GM23338 (cell line): ENCODE results near the gene RSPO3. TPM values are rescaled to one million over a fixed set of nuclear protein-coding genes. Genes with fewer than 3 reads are reported as not detected.

Experiments
- ATAC-seq: fragments of 200-7000 bp; cut with Tn5 transposase; 3 replicates; pipeline ENCODE4 v1.9.1; 2020
- DNase-seq: peaks from one replicate; pipeline ENCODE4 v3.0.0-alpha.2; 2015; ENCODE audit warnings: low spot score
- H2AFZ ChIP-seq: fragments of 200-600 bp; sonication (generic); 2 replicates; pipeline ENCODE4 v1.8.0; 2016; ENCODE audit warnings: antibody characterized with exemption, mild to moderate bottlenecking, moderate library complexity
- H3F3A ChIP-seq: fragments of 200-600 bp; sonication (generic); replicated peaks from 2 replicates; pipeline ENCODE4 v1.8.0; 2017; ENCODE audit warnings: antibody characterized with exemption, mixed run types, low read depth
- H3K27ac ChIP-seq: fragments of 200-600 bp; sonication (generic); 2 replicates; pipeline ENCODE4 v1.6.1; 2016; ENCODE audit warnings: low read depth
- H3K27me3 ChIP-seq: fragments of 200-600 bp; sonication (generic); 2 replicates; pipeline ENCODE4 v1.8.0; 2016; ENCODE audit warnings: mild to moderate bottlenecking, mixed run types, moderate library complexity; ENCODE audit not compliant: insufficient read depth
- H3K36me3 ChIP-seq: fragments of 200-600 bp; sonication (generic); 2 replicates; pipeline ENCODE4 v1.8.0; 2016; ENCODE audit warnings: mild to moderate bottlenecking; ENCODE audit not compliant: insufficient read depth
- H3K4me1 ChIP-seq: fragments of 200-600 bp; sonication (generic); 2 replicates; pipeline ENCODE4 v1.8.0; 2016; ENCODE audit warnings: mild to moderate bottlenecking, moderate library complexity; ENCODE audit not compliant: insufficient read depth
- H3K4me2 ChIP-seq: fragments of 200-600 bp; sonication (generic); 2 replicates; pipeline ENCODE4 v1.7.1; 2017; ENCODE audit warnings: mixed run types
- H3K4me3 ChIP-seq: fragments of 200-600 bp; sonication (generic); 2 replicates; pipeline ENCODE4 v1.6.1; 2016; ENCODE audit warnings: mixed run types
- H3K79me2 ChIP-seq: fragments of 200-600 bp; sonication (generic); replicated peaks from 2 replicates; pipeline ENCODE4 v1.8.0; 2017; ENCODE audit warnings: mild to moderate bottlenecking; ENCODE audit not compliant: insufficient read depth
- H3K9me2 ChIP-seq: fragments of 200-600 bp; sonication (generic); 2 replicates; pipeline ENCODE4 v1.8.0; 2017; ENCODE audit not compliant: insufficient read depth
- H4K20me1 ChIP-seq: fragments of 200-600 bp; sonication (generic); replicated peaks from 2 replicates; pipeline ENCODE4 v1.8.0; 2017; ENCODE audit warnings: mild to moderate bottlenecking; ENCODE audit not compliant: insufficient read depth
- H3K27ac Mint-ChIP-seq: 2 replicates; pipeline ENCODE4 v1.8.0; 2020; ENCODE audit warnings: inconsistent platforms, mild to moderate bottlenecking, moderate library complexity, mixed read lengths
- H3K27me3 Mint-ChIP-seq: 3 replicates; pipeline ENCODE4 v1.8.0; 2022; ENCODE audit warnings: low read depth, mild to moderate bottlenecking, moderate library complexity, mixed read lengths, inconsistent platforms; ENCODE audit not compliant: insufficient read depth, poor library complexity
- H3K36me3 Mint-ChIP-seq: 3 replicates; pipeline ENCODE4 v1.8.0; 2021; ENCODE audit warnings: low read depth, mild to moderate bottlenecking, inconsistent platforms, moderate library complexity, mixed read lengths
- H3K4me1 Mint-ChIP-seq: 3 replicates; pipeline ENCODE4 v1.8.0; 2020; ENCODE audit warnings: mild to moderate bottlenecking, inconsistent platforms, mixed read lengths
- H3K4me3 Mint-ChIP-seq: 3 replicates; pipeline ENCODE4 v1.8.0; 2021; ENCODE audit warnings: moderate library complexity, mild to moderate bottlenecking, inconsistent platforms, mixed read lengths
- H3K9me3 Mint-ChIP-seq: 3 replicates; pipeline ENCODE4 v1.8.0; 2020; ENCODE audit warnings: moderate library complexity, mild to moderate bottlenecking, inconsistent platforms, mixed read lengths
- CREB1 ChIP-seq: fragments of 250-450 bp; sonication (Bioruptor Pico); IDR thresholded peaks from 2 replicates; pipeline ENCODE4 v1.5.0; 2020; ENCODE audit warnings: low read depth, mild to moderate bottlenecking, moderate library complexity
- CTCF ChIP-seq, 2 experiments: fragments of 200-600 bp in 1 of 2; sonication (generic) in 1 of 2; conservative IDR thresholded peaks; 2 replicates each; pipeline versions ENCODE4 v1.5.1 to v1.6.1; 2016 to 2017; ENCODE audit warnings: antibody characterized with exemption in 2 of 2, low read depth in 2 of 2, mild to moderate bottlenecking in 2 of 2, moderate library complexity in 1 of 2
- NANOG ChIP-seq: IDR thresholded peaks from 2 replicates; pipeline ENCODE4 v1.6.1; 2016; ENCODE audit warnings: antibody characterized with exemption, borderline replicate concordance
- ZNF462 ChIP-seq: fragments of 250-450 bp; sonication (Bioruptor Pico); IDR thresholded peaks from 2 replicates; pipeline ENCODE4 v1.5.0; 2020; ENCODE audit warnings: mild to moderate bottlenecking, moderate library complexity
- polyA plus RNA-seq: library from polyadenylated mRNA; unstranded; fragments of >200 nt; fragmentation: Nextera tagmentation; extraction: Ambion mirVana; gene quantifications from 2 replicates; pipeline ENCODE4 v1.2.1, GENCODE V29; 2016
- total RNA-seq: library from RNA; depleted of rRNA; stranded (reverse); fragments of >200 nt; shearing (Covaris generic); gene quantifications from 2 replicates; pipeline ENCODE4 v1.2.3, GENCODE V29; 2014

The RSPO3 gene
- total and polyA plus RNA-seq, 2 experiments from 2014 or later, result not detected

GRCh38 chr6:127134136-127134535, 15.7 kb downstream of the RSPO3 start (continued):
- no peak for TF ChIP-seq ZNF462 (CRISPR knock-in tag)

GRCh38 chr6:127136786-127137185, 18.3 kb downstream of the RSPO3 start:
- Histone ChIP-seq H3K4me3 (no peak overlapping the region), H3K36me3 (no peaks in the 10 kb centered on the region), H3K4me2 (no peak overlapping the region), H3K4me1 (no peaks in the 10 kb centered on the region), H3K27ac (no peak overlapping the region), H3K27me3 (no peaks in the 10 kb centered on the region), H3F3A (no peaks in the 10 kb centered on the region), H4K20me1 (no peaks in the 10 kb centered on the region), H3K9me2 (no peaks in the 10 kb centered on the region), H2AFZ (no peak overlapping the region), H3K79me2 (no peaks in the 10 kb centered on the region)
- Mint-ChIP-seq H3K36me3 (no peaks in the 10 kb centered on the region), H3K27me3 (no peaks in the 10 kb centered on the region), H3K4me3 (no peak overlapping the region), H3K4me1 (no peaks in the 10 kb centered on the region), H3K9me3 (no peaks in the 10 kb centered on the region), H3K27ac (no peak overlapping the region)
- ATAC-seq, result no peak
- no peak for DNase-seq
- TF ChIP-seq ZNF462 (CRISPR knock-in tag) (no peak), NANOG (no peak), CTCF (conservative IDR thresholded peaks at IDR 0.05; ENCODE audit: low read depth in 2 of 2) (no peak), CREB1 (CRISPR knock-in tag) (no peak)
